ENCODE results near the gene TRMT11. TPM values are rescaled to one million over a fixed set of nuclear protein-coding genes. Genes with fewer than 3 reads are reported as not detected.

The TRMT11 gene
- total and polyA plus RNA-seq, 10 of the 15 experiments (the other 5 are each of a cell fraction or from before 2014, with no cell fraction given) = 34.0 to 81.1 (median 43.7) TPM

GRCh38 chr6:126040394-126040793 is 54.1 kb downstream of the TRMT11 start:
- CTCF ChIA-PET = no interaction called here
- Histone ChIP-seq H3K4me3 (no peak overlapping the region), H3K27ac (ENCODE audit: control insufficient read depth, insufficient read depth) (no peak overlapping the region), H4K20me1 (ENCODE audit: control insufficient read depth, insufficient read depth) (no peaks in the 10 kb centered on the region), H3K9me3 (replicated peaks; ENCODE audit: control insufficient read depth, insufficient read depth, low read length) (no peaks in the 10 kb centered on the region; the same call in 2 of the 3 replicates), H2AFZ (ENCODE audit: control insufficient read depth, low read depth, low read length) (no peak overlapping the region), H3K79me2 (ENCODE audit: control insufficient read depth, insufficient read depth, low read length) (no peaks in the 10 kb centered on the region), H3K9ac (ENCODE audit: control insufficient read depth, insufficient read depth, low read length) (no peak overlapping the region), H3K27me3 (replicated peaks in 1 of 2; ENCODE audit: control insufficient read depth in 2 of 2, insufficient read depth in 2 of 2, low read length in 1 of 2) (no peaks in the 10 kb centered on the region), H3K4me1 (ENCODE audit: control insufficient read depth, insufficient read depth, low read length) (no peaks in the 10 kb centered on the region), H3K4me2 (ENCODE audit: control insufficient read depth, insufficient read depth) (no peak overlapping the region), H3K36me3 (ENCODE audit: control insufficient read depth in 2 of 2, insufficient read depth in 2 of 2, low read length in 1 of 2) (peaks cover 1 to 11% of the 10 kb centered on the region in 2 experiments; a peak in 3 of 4 replicates)
- SMC1A ChIA-PET (ENCODE audit: uncharacterized antibody, unreplicated experiment) = no interaction called here
- intact Hi-C loops (cut with micrococcal nuclease; ENCODE audit: unreplicated experiment) (no loop called here), in situ Hi-C loops (cut with MboI) (no loop called here)
- TF ChIP-seq MYC (IDR thresholded peaks at IDR 0.05; ENCODE audit: insufficient read depth, insufficient read length, insufficient replicate concordance, low read length, severe bottlenecking) = no peak
- TF ChIP-seq SP1 (IDR thresholded peaks at IDR 0.05; ENCODE audit: low read depth, low read length) = no peak
- TF ChIP-seq RELA (IDR thresholded peaks at IDR 0.05; ENCODE audit: borderline replicate concordance, partially characterized antibody) = no peak
- no peak for TF ChIP-seq IKZF1 (conservative IDR thresholded peaks at IDR 0.05)
- TF ChIP-seq ATF3 (IDR thresholded peaks at IDR 0.05; ENCODE audit: borderline replicate concordance, extremely low read depth, low read depth, low read length) = no peak
- TF ChIP-seq EED (IDR thresholded peaks at IDR 0.05; ENCODE audit: low read depth) = no peak
- TF ChIP-seq TCF12 (IDR thresholded peaks at IDR 0.05; ENCODE audit: low read depth, low read length) = no peak
- RAD21 ChIA-PET (ENCODE audit: unreplicated experiment) = no interaction called here
- POLR2A ChIA-PET = no interaction called here
- no peak for ATAC-seq
- WGBS (ENCODE audit: insufficient coverage, insufficient replicate concordance, low lambda C conversion rate, missing lambda C conversion rate) = 94% methylated on average over 4 of the region's 4 CpGs
- FAIRE-seq = no peak
- no peak for DNase-seq (ENCODE audit: low read depth, low spot score)
- no TSS peak for BruUV-seq (replicated peaks)

- CTCF ChIA-PET = no interaction called here
- no peak overlapping the region for H3K9ac ChIP-seq (ENCODE audit: control insufficient read depth, insufficient read depth, low read length)
- H3K27ac ChIP-seq (ENCODE audit: control insufficient read depth, insufficient read depth) = no peak overlapping the region
- no peaks in the 10 kb centered on the region for H4K20me1 ChIP-seq (ENCODE audit: control insufficient read depth, insufficient read depth)
- POLR2A ChIA-PET = no interaction called here
- H3K4me2 ChIP-seq (ENCODE audit: control insufficient read depth, insufficient read depth) = no peak overlapping the region
- no TSS peak for BruUV-seq (replicated peaks)
- RAD21 ChIA-PET (ENCODE audit: unreplicated experiment) = no interaction called here
- no peaks in the 10 kb centered on the region for H3K4me1 ChIP-seq (ENCODE audit: control insufficient read depth, insufficient read depth, low read length)
- intact Hi-C loops (cut with micrococcal nuclease; ENCODE audit: unreplicated experiment) = no loop called here
- SMC1A ChIA-PET (ENCODE audit: uncharacterized antibody, unreplicated experiment) = no interaction called here
- no peak overlapping the region for H2AFZ ChIP-seq (ENCODE audit: control insufficient read depth, low read depth, low read length)
- DNase-seq (ENCODE audit: low read depth, low spot score) = no peak
- H3K9me3 ChIP-seq (replicated peaks; ENCODE audit: control insufficient read depth, insufficient read depth, low read length) = no peaks in the 10 kb centered on the region; the same call in 2 of the 3 replicates
- H3K4me3 ChIP-seq = no peak overlapping the region
- 100% methylated on average over 1 of the region's 1 CpG for WGBS (ENCODE audit: insufficient coverage, insufficient replicate concordance, low lambda C conversion rate, missing lambda C conversion rate)
- no peak for ATAC-seq
- peaks cover 1 to 12% of the 10 kb centered on the region in 2 experiments; a peak in 3 of 4 replicates for H3K36me3 ChIP-seq (ENCODE audit: control insufficient read depth in 2 of 2, insufficient read depth in 2 of 2, low read length in 1 of 2)
- H3K79me2 ChIP-seq (ENCODE audit: control insufficient read depth, insufficient read depth, low read length) = no peaks in the 10 kb centered on the region
- in situ Hi-C loops (cut with MboI) = no loop called here
- FAIRE-seq = peak; percentile 65
- no peaks in the 10 kb centered on the region for H3K27me3 ChIP-seq (replicated peaks in 1 of 2; ENCODE audit: control insufficient read depth in 2 of 2, insufficient read depth in 2 of 2, low read length in 1 of 2)
- no peak for TF ChIP-seq JUNB (IDR thresholded peaks at IDR 0.05)
- no peak for TF ChIP-seq ZBTB33 (IDR thresholded peaks at IDR 0.05)
- no peak for TF ChIP-seq NFXL1 (IDR thresholded peaks at IDR 0.05; ENCODE audit: borderline replicate concordance)
- no peak for TF ChIP-seq KAT2A (conservative IDR thresholded peaks at IDR 0.05; ENCODE audit: control insufficient read depth, low read depth, low read length)
- TF ChIP-seq RFX5 (IDR thresholded peaks at IDR 0.05; ENCODE audit: low read depth, low read length) = no peak
- TF ChIP-seq NFIC (IDR thresholded peaks at IDR 0.05; ENCODE audit: low read depth, low read length) = no peak
- no peak for TF ChIP-seq RELA (IDR thresholded peaks at IDR 0.05; ENCODE audit: borderline replicate concordance, partially characterized antibody)
- no peak for TF ChIP-seq CEBPZ (IDR thresholded peaks at IDR 0.05; ENCODE audit: low read depth, low read length)
Measured at GRCh38 chr6:126040826-126041225, 54.5 kb downstream of the TRMT11 start.
